GM19099 (cell line): ENCODE results near the gene NOL12.
A peak's percentile ranks its signal among the peaks of the same experiment; 100 is the strongest.

Experiments used
- POLR2A ChIP-seq: IDR thresholded peaks from 3 replicates; pipeline ENCODE4 v1.6.1; 2011; ENCODE audit warnings: low read depth; ENCODE audit not compliant: insufficient read length; ENCODE audit errors: extremely low read depth

The NOL12 gene

GRCh38 chr22:37686002-37686982, at the start of gene NOL12:
Gene NOL12 (plus strand): TSS chr22:37686343. CDS start chr22:37686393, 50 bp downstream.
- TF ChIP-seq POLR2A = peak; percentile 78

- no peak for TF ChIP-seq POLR2A
Observed at GRCh38 chr22:37636949-37637273, 49.2 kb upstream of the NOL12 start.

- TF ChIP-seq POLR2A = no peak
Observed at GRCh38 chr22:37638391-37639069, 47.6 kb upstream of the NOL12 start.

- TF ChIP-seq POLR2A = no peak
Observed at GRCh38 chr22:37639070-37639760, 46.9 kb upstream of the NOL12 start, which contains the start of gene SH3BP1. Gene SH3BP1 (plus strand): TSS chr22:37639669. CDS start chr22:37639788, 119 bp downstream.

GRCh38 chr22:37639771-37640590, 46.2 kb upstream of the NOL12 start:
- TF ChIP-seq POLR2A = no peak

- no peak for TF ChIP-seq POLR2A
Observed at GRCh38 chr22:37640591-37641560, 45.3 kb upstream of the NOL12 start.

GRCh38 chr22:37641561-37641949, 44.6 kb upstream of the NOL12 start:
- no peak for TF ChIP-seq POLR2A

- no peak for TF ChIP-seq POLR2A
Observed at GRCh38 chr22:37643225-37643847, 42.8 kb upstream of the NOL12 start.

- no peak for TF ChIP-seq POLR2A
Observed at GRCh38 chr22:37647317-37647716, 38.8 kb upstream of the NOL12 start.

GRCh38 chr22:37647928-37648327, 38.2 kb upstream of the NOL12 start:
- TF ChIP-seq POLR2A = no peak

GRCh38 chr22:37650463-37651136, 35.5 kb upstream of the NOL12 start:
- TF ChIP-seq POLR2A = no peak

- TF ChIP-seq POLR2A = no peak
Observed at GRCh38 chr22:37654563-37655251, 31.4 kb upstream of the NOL12 start.
